GM19238 (cell line): Measurements from ENCODE around the gene BAD.
"Not testable (repeated sequence)": the region's sequence is repeated elsewhere in the genome, so short reads cannot be mapped to it uniquely, and the experiment has no call there.

Experiments
- DNase-seq: peaks from one replicate; pipeline ENCODE4 v3.0.0; 2011; ENCODE audit warnings: low spot score; ENCODE audit not compliant: insufficient read length

The BAD gene

GRCh38 chr11:64246871-64247728 lies 37.4 kb downstream of the BAD start, which contains the start of gene PPP1R14B:
TSS of gene PPP1R14B (minus strand) at chr11:64246943. CDS start at chr11:64246673, 270 bp downstream.
- DNase-seq: peak; percentile 92

- DNase-seq: not testable (repeated sequence)
Measured at GRCh38 chr11:64246621-64246870, 37.9 kb downstream of the BAD start.

- no peak for DNase-seq
Measured at GRCh38 chr11:64245797-64246620, 38.5 kb downstream of the BAD start.

GRCh38 chr11:64245401-64245796 lies 39.1 kb downstream of the BAD start:
- DNase-seq: no peak

GRCh38 chr11:64244966-64245365 lies 39.5 kb downstream of the BAD start:
- no peak for DNase-seq

GRCh38 chr11:64244107-64244506 lies 40.4 kb downstream of the BAD start:
- no peak for DNase-seq

GRCh38 chr11:64243236-64243854 lies 41.1 kb downstream of the BAD start:
- DNase-seq: no peak

GRCh38 chr11:64241491-64242374 lies 42.7 kb downstream of the BAD start:
- no peak for DNase-seq

- DNase-seq: peak; percentile 92
Measured at GRCh38 chr11:64241241-64241490, 43.3 kb downstream of the BAD start.

- DNase-seq: peak; percentile 97
Measured at GRCh38 chr11:64240435-64241240, 43.8 kb downstream of the BAD start, which contains the start of gene FKBP2. TSS of gene FKBP2 (plus strand) at chr11:64241095. CDS start at chr11:64242388, 1,293 bp downstream.

GRCh38 chr11:64239662-64240434 lies 44.6 kb downstream of the BAD start:
- no peak for DNase-seq

GRCh38 chr11:64238999-64239398 lies 45.5 kb downstream of the BAD start:
- no peak for DNase-seq

- DNase-seq: no peak
Measured at GRCh38 chr11:64238076-64238475, 46.4 kb downstream of the BAD start.

- no peak for DNase-seq
Measured at GRCh38 chr11:64237484-64237951, 46.9 kb downstream of the BAD start.

GRCh38 chr11:64235437-64236161 lies 48.9 kb downstream of the BAD start:
- DNase-seq: no peak

- no peak for DNase-seq
Measured at GRCh38 chr11:64234647-64235379, 49.7 kb downstream of the BAD start.

GRCh38 chr11:64233913-64234586 lies 50.4 kb downstream of the BAD start, which contains the start of gene VEGFB:
TSS of gene VEGFB (plus strand) at chr11:64234584. CDS start at chr11:64234834, 250 bp downstream.
- peak; percentile 75 for DNase-seq

GRCh38 chr11:64232967-64233315 lies 51.5 kb downstream of the BAD start:
- no peak for DNase-seq
